Measurements from ENCODE around the gene ANO8.
"Not testable (repeated sequence)": the region's sequence is repeated elsewhere in the genome, so short reads cannot be mapped to it uniquely, and the experiment has no call there.

The ANO8 gene

GRCh38 chr19:17365361-17365760 lies 30.7 kb upstream of the ANO8 start:
- H3K4me3 ChIP-seq (ENCODE audit: low read depth, low read length) = no peak overlapping the region
- DNase-seq (ENCODE audit: low read depth) = no peak
- TF ChIP-seq, protein P1, sequence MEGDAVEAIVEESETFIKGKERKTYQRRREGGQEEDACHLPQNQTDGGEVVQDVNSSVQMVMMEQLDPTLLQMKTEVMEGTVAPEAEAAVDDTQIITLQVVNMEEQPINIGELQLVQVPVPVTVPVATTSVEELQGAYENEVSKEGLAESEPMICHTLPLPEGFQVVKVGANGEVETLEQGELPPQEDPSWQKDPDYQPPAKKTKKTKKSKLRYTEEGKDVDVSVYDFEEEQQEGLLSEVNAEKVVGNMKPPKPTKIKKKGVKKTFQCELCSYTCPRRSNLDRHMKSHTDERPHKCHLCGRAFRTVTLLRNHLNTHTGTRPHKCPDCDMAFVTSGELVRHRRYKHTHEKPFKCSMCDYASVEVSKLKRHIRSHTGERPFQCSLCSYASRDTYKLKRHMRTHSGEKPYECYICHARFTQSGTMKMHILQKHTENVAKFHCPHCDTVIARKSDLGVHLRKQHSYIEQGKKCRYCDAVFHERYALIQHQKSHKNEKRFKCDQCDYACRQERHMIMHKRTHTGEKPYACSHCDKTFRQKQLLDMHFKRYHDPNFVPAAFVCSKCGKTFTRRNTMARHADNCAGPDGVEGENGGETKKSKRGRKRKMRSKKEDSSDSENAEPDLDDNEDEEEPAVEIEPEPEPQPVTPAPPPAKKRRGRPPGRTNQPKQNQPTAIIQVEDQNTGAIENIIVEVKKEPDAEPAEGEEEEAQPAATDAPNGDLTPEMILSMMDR (IDR thresholded peaks at IDR 0.05; ENCODE audit: insufficient read depth, low read depth, low read length, missing control alignments) = no peak

- H3K4me3 ChIP-seq (ENCODE audit: low read depth, low read length); DNase-seq (ENCODE audit: low read depth): not testable (repeated sequence)
Measured at GRCh38 chr19:17363852-17364605, 29.4 kb upstream of the ANO8 start.

- DNase-seq (ENCODE audit: low read depth) = no peak
- TF ChIP-seq, protein P1 (IDR thresholded peaks at IDR 0.05; ENCODE audit: insufficient read depth, low read depth, low read length, missing control alignments) = no peak
- H3K4me3 ChIP-seq (ENCODE audit: low read depth, low read length) = no peak overlapping the region
Measured at GRCh38 chr19:17359905-17360800, 25.5 kb upstream of the ANO8 start.

DNA sequence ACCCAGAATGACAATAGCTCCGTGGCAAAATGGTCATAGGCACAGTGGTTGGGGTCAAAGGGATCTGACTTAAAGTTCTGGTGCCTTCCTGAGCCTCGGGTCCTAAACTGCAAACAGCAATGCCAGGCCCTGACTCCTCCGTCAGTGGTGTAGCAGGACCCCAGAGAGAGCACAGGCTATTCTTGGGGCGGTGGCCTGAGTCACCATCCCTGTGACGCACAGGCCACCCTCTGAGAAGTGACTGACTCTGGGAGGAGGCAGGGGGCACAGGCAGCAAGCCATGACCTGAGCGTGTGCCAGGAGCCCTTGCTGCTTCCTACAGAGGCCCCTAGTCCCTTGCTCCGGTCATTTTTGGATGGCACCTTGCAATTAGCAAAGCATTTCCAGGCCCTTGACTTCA lies 23.7 kb upstream of the ANO8 start:
- no peak for DNase-seq (ENCODE audit: low read depth)
- no peak overlapping the region for H3K4me3 ChIP-seq (ENCODE audit: low read depth, low read length)
- TF ChIP-seq, protein P1 (IDR thresholded peaks at IDR 0.05; ENCODE audit: insufficient read depth, low read depth, low read length, missing control alignments) = no peak

DNA sequence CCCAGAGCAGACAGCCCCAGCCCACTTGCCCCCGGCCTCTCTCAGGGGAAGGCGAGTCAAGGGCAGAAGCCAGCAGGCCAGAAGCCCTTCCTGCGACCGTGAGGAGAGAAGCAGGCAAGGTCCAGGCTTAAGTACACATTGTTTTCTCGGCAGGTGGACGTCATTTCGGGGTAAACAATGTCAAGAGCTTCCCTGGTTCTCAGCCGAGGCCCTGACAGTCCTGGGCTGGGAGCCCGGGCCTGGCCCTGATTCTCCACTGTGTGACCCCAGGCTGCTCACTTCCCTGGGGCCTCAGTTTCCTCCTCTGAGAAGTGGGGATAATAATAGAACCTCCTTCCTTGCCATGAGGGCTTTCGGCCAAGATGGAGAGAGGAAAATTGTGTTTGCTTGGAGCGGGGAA lies 23.1 kb upstream of the ANO8 start:
- no peak overlapping the region for H3K4me3 ChIP-seq (ENCODE audit: low read depth, low read length)
- no peak for DNase-seq (ENCODE audit: low read depth)
- TF ChIP-seq, protein P1 (IDR thresholded peaks at IDR 0.05; ENCODE audit: insufficient read depth, low read depth, low read length, missing control alignments) = no peak

GRCh38 chr19:17357078-17357666 lies 22.5 kb upstream of the ANO8 start:
- TF ChIP-seq, protein P1 (IDR thresholded peaks at IDR 0.05; ENCODE audit: insufficient read depth, low read depth, low read length, missing control alignments) = no peak
- no peak for DNase-seq (ENCODE audit: low read depth)
- no peak overlapping the region for H3K4me3 ChIP-seq (ENCODE audit: low read depth, low read length)

DNA sequence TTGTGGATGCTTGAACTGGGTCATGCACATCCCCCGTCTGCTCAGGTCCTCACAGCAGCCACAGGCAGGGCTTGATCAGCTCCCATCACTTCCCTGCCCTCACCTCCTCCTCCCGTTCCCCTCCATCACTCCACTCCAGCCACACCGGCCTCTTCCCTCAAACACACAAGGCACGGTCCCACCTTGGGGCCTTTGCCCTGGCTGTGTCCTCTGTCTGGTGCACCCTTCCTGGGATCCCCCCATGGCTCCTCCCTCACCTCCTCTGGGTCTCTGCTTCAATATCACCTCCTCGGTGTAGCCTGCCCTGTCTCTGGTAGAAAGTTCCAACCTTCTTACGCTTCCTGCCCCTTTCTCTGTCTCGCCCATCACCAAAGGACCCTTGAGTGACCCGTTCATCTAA lies 18.7 kb upstream of the ANO8 start:
- no peak for DNase-seq (ENCODE audit: low read depth)
- H3K4me3 ChIP-seq (ENCODE audit: low read depth, low read length) = no peak overlapping the region
- TF ChIP-seq, protein P1 (IDR thresholded peaks at IDR 0.05; ENCODE audit: insufficient read depth, low read depth, low read length, missing control alignments) = no peak
